ENCODE measurements around the gene RELL1. TPM values are rescaled to one million over a fixed set of nuclear protein-coding genes. Genes with fewer than 3 reads are reported as not detected.

The RELL1 gene
- total RNA-seq, 2 experiments from 2014 or later, result 41.9 to 43.2 TPM

GRCh38 chr4:37627263-37627662 lies 58.9 kb downstream of the RELL1 start:
- no peaks in the 10 kb centered on the region for H3K27me3 Mint-ChIP-seq (ENCODE audit: low read depth)
- peaks cover 68% of the 10 kb centered on the region for H3K36me3 Mint-ChIP-seq (ENCODE audit: low read depth)
- ChIA-PET POLR2A (no interaction called here), CTCF (no interaction called here)
- no peak overlapping the region for H3K4me3 Mint-ChIP-seq
- H3K27ac Mint-ChIP-seq, result no peak overlapping the region
- H3K9me3 Mint-ChIP-seq (ENCODE audit: insufficient read depth), result no peaks in the 10 kb centered on the region
- ATAC-seq, result no peak
- no peak for DNase-seq
- H3K4me1 Mint-ChIP-seq (ENCODE audit: low read depth), result peaks cover 2% of the 10 kb centered on the region

- H3K27ac Mint-ChIP-seq, result no peak overlapping the region
- ATAC-seq, result no peak
Observed at GRCh38 chr4:37625499-37625898, 60.7 kb downstream of the RELL1 start.

DNA sequence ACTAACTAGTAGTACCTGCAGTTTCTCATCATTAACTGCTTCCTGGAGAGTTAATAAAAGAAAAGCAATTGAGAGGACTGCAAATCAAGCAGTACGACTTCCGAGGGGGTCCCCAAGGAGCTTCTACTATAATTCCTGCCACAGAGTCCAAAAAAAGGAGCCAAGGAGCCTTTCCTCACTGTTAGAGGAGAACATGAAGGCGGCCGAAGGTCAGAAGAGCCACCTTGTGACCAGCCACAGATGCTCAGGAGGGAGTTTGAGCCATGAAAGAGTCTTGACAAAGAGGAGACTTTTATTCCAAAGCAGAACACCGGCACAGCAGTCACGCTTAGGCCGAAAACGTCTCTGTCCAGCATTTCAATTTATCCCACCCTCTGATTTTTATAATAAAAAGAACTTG lies 62.2 kb downstream of the RELL1 start:
- no peak overlapping the region for H3K4me3 Mint-ChIP-seq
- no peak for ATAC-seq
- no peak overlapping the region for H3K27ac Mint-ChIP-seq
- ChIA-PET POLR2A (interaction anchor here (0.6 kb wide), 1 partner anchor 947 kb away, joined by 3 read pairs; no protein-coding TSS in a partner anchor), CTCF (no interaction called here)
- H3K36me3 Mint-ChIP-seq (ENCODE audit: low read depth), result peaks cover 50% of the 10 kb centered on the region
- no peak for DNase-seq
- no peaks in the 10 kb centered on the region for H3K4me1 Mint-ChIP-seq (ENCODE audit: low read depth)
- H3K9me3 Mint-ChIP-seq (ENCODE audit: insufficient read depth), result no peaks in the 10 kb centered on the region
- no peaks in the 10 kb centered on the region for H3K27me3 Mint-ChIP-seq (ENCODE audit: low read depth)

More at GRCh38 chr4:37625499-37625898, 60.7 kb downstream of the RELL1 start:
- H3K4me1 Mint-ChIP-seq (ENCODE audit: low read depth), result no peaks in the 10 kb centered on the region
- H3K4me3 Mint-ChIP-seq, result no peak overlapping the region
- no peaks in the 10 kb centered on the region for H3K27me3 Mint-ChIP-seq (ENCODE audit: low read depth)
- CTCF ChIA-PET, result no interaction called here
- no peaks in the 10 kb centered on the region for H3K9me3 Mint-ChIP-seq (ENCODE audit: insufficient read depth)
- peaks cover 62% of the 10 kb centered on the region for H3K36me3 Mint-ChIP-seq (ENCODE audit: low read depth)
- POLR2A ChIA-PET, result no interaction called here
- DNase-seq, result no peak

- Mint-ChIP-seq H3K4me1 (ENCODE audit: low read depth) (no peaks in the 10 kb centered on the region), H3K4me3 (no peak overlapping the region), H3K27me3 (ENCODE audit: low read depth) (no peaks in the 10 kb centered on the region), H3K36me3 (ENCODE audit: low read depth) (peaks cover 45% of the 10 kb centered on the region), H3K27ac (no peak overlapping the region), H3K9me3 (ENCODE audit: insufficient read depth) (no peaks in the 10 kb centered on the region)
- CTCF ChIA-PET, result interaction anchor here (0.7 to 2.9 kb wide), 2 partner anchors 11 to 20 kb away, joined by 3 to 12 read pairs; no protein-coding TSS in a partner anchor
- DNase-seq (no peak), ATAC-seq (no peak)
- POLR2A ChIA-PET, result no interaction called here
Observed at GRCh38 chr4:37623125-37623524, 63.1 kb downstream of the RELL1 start.

GRCh38 chr4:37620176-37620575 lies 66.0 kb downstream of the RELL1 start:
- peaks cover 36% of the 10 kb centered on the region for H3K36me3 Mint-ChIP-seq (ENCODE audit: low read depth)
- H3K27me3 Mint-ChIP-seq (ENCODE audit: low read depth), result no peaks in the 10 kb centered on the region
- H3K4me3 Mint-ChIP-seq, result no peak overlapping the region
- ChIA-PET CTCF (interaction anchor here (2.9 kb wide), 1 partner anchor 17 kb away, joined by 12 read pairs; no protein-coding TSS in a partner anchor), POLR2A (no interaction called here)
- DNase-seq, result no peak
- no peak for ATAC-seq
- no peaks in the 10 kb centered on the region for H3K9me3 Mint-ChIP-seq (ENCODE audit: insufficient read depth)
- H3K27ac Mint-ChIP-seq, result no peak overlapping the region
- no peaks in the 10 kb centered on the region for H3K4me1 Mint-ChIP-seq (ENCODE audit: low read depth)

GRCh38 chr4:37615720-37616063 lies 70.5 kb downstream of the RELL1 start:
- no peaks in the 10 kb centered on the region for H3K4me1 Mint-ChIP-seq (ENCODE audit: low read depth)
- H3K27ac Mint-ChIP-seq, result no peak overlapping the region
- H3K9me3 Mint-ChIP-seq (ENCODE audit: insufficient read depth), result no peaks in the 10 kb centered on the region
- ChIA-PET POLR2A (no interaction called here), CTCF (no interaction called here)
- no peak overlapping the region for H3K4me3 Mint-ChIP-seq
- H3K36me3 Mint-ChIP-seq (ENCODE audit: low read depth), result peaks cover 26% of the 10 kb centered on the region
- DNase-seq, result no peak
- no peak for ATAC-seq
- H3K27me3 Mint-ChIP-seq (ENCODE audit: low read depth), result no peaks in the 10 kb centered on the region

- no peak for ATAC-seq
- POLR2A ChIA-PET, result no interaction called here
Observed at GRCh38 chr4:37615059-37615719, 71.0 kb downstream of the RELL1 start.

DNA sequence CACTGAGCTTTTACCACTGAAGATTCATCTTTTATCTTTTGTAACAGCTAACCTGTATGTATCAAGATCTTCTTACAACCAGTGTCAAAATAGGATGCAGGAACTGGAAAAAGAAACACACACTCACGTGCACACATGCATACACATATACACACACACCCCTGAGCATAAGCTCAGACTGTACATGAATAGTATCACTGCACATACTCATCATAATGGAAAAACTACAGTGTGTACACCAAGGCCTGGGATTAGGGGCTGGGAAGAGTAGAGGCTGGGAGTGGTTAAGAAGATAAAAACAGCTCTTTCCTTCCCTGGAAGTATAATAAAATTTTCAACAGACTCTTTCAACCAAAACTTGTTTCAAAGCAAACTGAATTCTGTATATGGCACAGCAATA lies 73.4 kb downstream of the RELL1 start:
- H3K4me1 Mint-ChIP-seq (ENCODE audit: low read depth), result no peaks in the 10 kb centered on the region
- no peak for DNase-seq
- H3K36me3 Mint-ChIP-seq (ENCODE audit: low read depth), result peaks cover 43% of the 10 kb centered on the region
- H3K4me3 Mint-ChIP-seq, result no peak overlapping the region
- ChIA-PET POLR2A (no interaction called here), CTCF (interaction anchor here (1.1 to 2.7 kb wide), 2 partner anchors 9 to 11 kb away, joined by 3 to 15 read pairs; no protein-coding TSS in a partner anchor)
- no peaks in the 10 kb centered on the region for H3K9me3 Mint-ChIP-seq (ENCODE audit: insufficient read depth)
- no peak overlapping the region for H3K27ac Mint-ChIP-seq
- no peak for ATAC-seq
- no peaks in the 10 kb centered on the region for H3K27me3 Mint-ChIP-seq (ENCODE audit: low read depth)

More at GRCh38 chr4:37615059-37615719, 71.0 kb downstream of the RELL1 start:
- Mint-ChIP-seq H3K27me3 (ENCODE audit: low read depth) (no peaks in the 10 kb centered on the region), H3K27ac (no peak overlapping the region), H3K4me1 (ENCODE audit: low read depth) (no peaks in the 10 kb centered on the region), H3K4me3 (no peak overlapping the region), H3K9me3 (ENCODE audit: insufficient read depth) (no peaks in the 10 kb centered on the region), H3K36me3 (ENCODE audit: low read depth) (peaks cover 31% of the 10 kb centered on the region)
- CTCF ChIA-PET, result no interaction called here
- DNase-seq, result no peak

GRCh38 chr4:37609626-37610025 lies 76.5 kb downstream of the RELL1 start:
- peaks cover 35% of the 10 kb centered on the region for H3K36me3 Mint-ChIP-seq (ENCODE audit: low read depth)
- no peak for DNase-seq
- H3K9me3 Mint-ChIP-seq (ENCODE audit: insufficient read depth), result no peaks in the 10 kb centered on the region

DNA sequence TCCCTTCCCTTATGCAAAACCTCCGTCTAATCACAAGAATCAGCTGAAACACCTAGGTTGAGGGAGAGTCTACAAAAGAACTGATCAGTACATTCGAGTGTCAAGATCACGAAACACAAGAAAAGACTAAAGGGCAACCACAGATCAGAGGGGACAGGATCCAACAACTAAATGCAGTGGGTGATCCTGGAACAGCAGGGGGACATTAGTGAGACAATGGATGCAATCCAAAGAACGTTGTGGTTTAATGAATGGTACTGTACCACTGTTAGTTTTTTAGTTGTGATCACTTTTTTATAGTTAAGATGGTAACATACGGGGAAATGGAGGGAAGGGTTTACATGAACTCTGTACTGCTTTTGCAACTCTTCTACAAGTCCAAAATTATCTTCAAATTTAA lies 79.2 kb downstream of the RELL1 start:
- Mint-ChIP-seq H3K27ac (no peak overlapping the region), H3K4me3 (no peak overlapping the region), H3K4me1 (ENCODE audit: low read depth) (peaks cover 19% of the 10 kb centered on the region), H3K27me3 (ENCODE audit: low read depth) (no peaks in the 10 kb centered on the region), H3K36me3 (ENCODE audit: low read depth) (peaks cover 23% of the 10 kb centered on the region), H3K9me3 (ENCODE audit: insufficient read depth) (no peaks in the 10 kb centered on the region)
- ChIA-PET CTCF (no interaction called here), POLR2A (interaction anchor here (0.6 kb wide), 1 partner anchor 80 kb away, joined by 3 read pairs; no protein-coding TSS in a partner anchor)
- no peak for DNase-seq
- ATAC-seq, result no peak

More at GRCh38 chr4:37609626-37610025, 76.5 kb downstream of the RELL1 start:
- H3K27ac Mint-ChIP-seq, result no peak overlapping the region
- peaks cover 16% of the 10 kb centered on the region for H3K4me1 Mint-ChIP-seq (ENCODE audit: low read depth)
- ChIA-PET CTCF (no interaction called here), POLR2A (no interaction called here)
- H3K27me3 Mint-ChIP-seq (ENCODE audit: low read depth), result no peaks in the 10 kb centered on the region
- no peak overlapping the region for H3K4me3 Mint-ChIP-seq
- no peak for ATAC-seq

GRCh38 chr4:37605843-37606565 lies 80.2 kb downstream of the RELL1 start:
- H3K4me1 Mint-ChIP-seq (ENCODE audit: low read depth), result peaks cover 21% of the 10 kb centered on the region
- no peak overlapping the region for H3K4me3 Mint-ChIP-seq
- ChIA-PET POLR2A (no interaction called here), CTCF (no interaction called here)
- no peaks in the 10 kb centered on the region for H3K27me3 Mint-ChIP-seq (ENCODE audit: low read depth)
- H3K27ac Mint-ChIP-seq, result no peak overlapping the region
- no peak for ATAC-seq
- no peak for DNase-seq
- peaks cover 20% of the 10 kb centered on the region for H3K36me3 Mint-ChIP-seq (ENCODE audit: low read depth)
- no peaks in the 10 kb centered on the region for H3K9me3 Mint-ChIP-seq (ENCODE audit: insufficient read depth)

DNA sequence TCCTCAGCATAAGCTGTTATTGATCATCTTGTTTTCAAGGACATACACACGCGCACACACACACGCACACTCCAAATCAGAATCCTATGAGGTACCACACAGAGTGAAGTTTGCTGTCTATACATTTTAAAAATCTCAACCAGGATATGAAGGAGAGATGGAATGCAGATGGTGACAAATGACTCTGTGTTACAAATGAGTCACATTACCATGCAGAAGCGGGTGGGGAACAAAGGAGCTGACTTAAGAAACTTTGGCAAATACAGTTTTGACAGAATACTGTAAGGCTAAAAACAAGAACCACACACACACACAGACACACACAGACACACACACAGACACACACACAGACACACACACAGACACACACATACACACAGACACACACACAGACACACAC lies 81.7 kb downstream of the RELL1 start:
- no peak overlapping the region for H3K4me3 Mint-ChIP-seq
- peaks cover 21% of the 10 kb centered on the region for H3K4me1 Mint-ChIP-seq (ENCODE audit: low read depth)
- no peak overlapping the region for H3K27ac Mint-ChIP-seq
- ChIA-PET CTCF (interaction anchor here (1.3 to 4.6 kb wide), 6 partner anchors 9 to 431 kb away, joined by 3 to 32 read pairs (median 13); a partner anchor contains a TSS), POLR2A (no interaction called here)
- DNase-seq, result no peak
- ATAC-seq, result no peak
- H3K27me3 Mint-ChIP-seq (ENCODE audit: low read depth), result no peaks in the 10 kb centered on the region
- H3K36me3 Mint-ChIP-seq (ENCODE audit: low read depth), result peaks cover 9% of the 10 kb centered on the region
- H3K9me3 Mint-ChIP-seq (ENCODE audit: insufficient read depth), result no peaks in the 10 kb centered on the region
